IMR-90 (cell line): ENCODE data around the gene SLC9A2.

ENCODE experiments used
- BHLHE40 ChIP-seq: fragments of 150-350 bp; IDR thresholded peaks from 2 replicates; pipeline ENCODE4 v1.6.1; 2016; ENCODE audit warnings: mild to moderate bottlenecking, low read depth, low read length
- CEBPB ChIP-seq: IDR thresholded peaks from 2 replicates; pipeline ENCODE4 v1.6.1; 2012; ENCODE audit warnings: low read depth, low read length, improper control_type of control experiment
- CHD1 ChIP-seq: IDR thresholded peaks from 2 replicates; pipeline ENCODE4 v1.6.1; 2012; ENCODE audit warnings: low read depth, low read length, improper control_type of control experiment
- MAFK ChIP-seq: IDR thresholded peaks from 2 replicates; pipeline ENCODE4 v1.6.1; 2012; ENCODE audit warnings: low read depth, low read length, improper control_type of control experiment
- MAZ ChIP-seq: IDR thresholded peaks from 2 replicates; pipeline ENCODE4 v1.6.1; 2012; ENCODE audit warnings: low read depth, mild to moderate bottlenecking, low read length, improper control_type of control experiment, moderate library complexity, borderline replicate concordance
- NFE2L2 ChIP-seq: fragments of 150-350 bp; IDR thresholded peaks from 2 replicates; pipeline ENCODE4 v1.6.1; 2016; ENCODE audit warnings: low read depth, mild to moderate bottlenecking, low read length
- POLR2A ChIP-seq: IDR thresholded peaks from 2 replicates; pipeline ENCODE4 v1.6.1; 2012; ENCODE audit warnings: mild to moderate bottlenecking, low read depth, low read length
- RAD21 ChIP-seq: IDR thresholded peaks from 2 replicates; pipeline ENCODE4 v1.6.1; 2012; ENCODE audit warnings: low read length, improper control_type of control experiment
- RFX5 ChIP-seq: IDR thresholded peaks from 2 replicates; pipeline ENCODE4 v1.8.0; 2012; ENCODE audit warnings: low read depth, mild to moderate bottlenecking, low read length, moderate library complexity
- SMC3 ChIP-seq: fragments of 150-350 bp; IDR thresholded peaks from 2 replicates; pipeline ENCODE4 v1.6.1; 2016; ENCODE audit warnings: low read depth, mild to moderate bottlenecking, antibody characterized with exemption, low read length, moderate library complexity
- TF ChIP-seq, protein P1 (sequence below): conservative IDR thresholded peaks from 2 replicates; pipeline ENCODE4 v1.5.1; 2012; ENCODE audit warnings: mild to moderate bottlenecking, low read depth, low read length, improper control_type of control experiment
- TF ChIP-seq, protein P2 (sequence below): fragments of 150-350 bp; IDR thresholded peaks from 2 replicates; pipeline ENCODE4 v1.6.1; 2016; ENCODE audit warnings: low read depth, mild to moderate bottlenecking, low read length, moderate library complexity, borderline replicate concordance
- TF ChIP-seq, protein P3 (sequence below): fragments of 150-350 bp; IDR thresholded peaks from 2 replicates; pipeline ENCODE4 v1.6.1; 2017; ENCODE audit warnings: mild to moderate bottlenecking, antibody characterized with exemption, low read length, low read depth

DNA sequence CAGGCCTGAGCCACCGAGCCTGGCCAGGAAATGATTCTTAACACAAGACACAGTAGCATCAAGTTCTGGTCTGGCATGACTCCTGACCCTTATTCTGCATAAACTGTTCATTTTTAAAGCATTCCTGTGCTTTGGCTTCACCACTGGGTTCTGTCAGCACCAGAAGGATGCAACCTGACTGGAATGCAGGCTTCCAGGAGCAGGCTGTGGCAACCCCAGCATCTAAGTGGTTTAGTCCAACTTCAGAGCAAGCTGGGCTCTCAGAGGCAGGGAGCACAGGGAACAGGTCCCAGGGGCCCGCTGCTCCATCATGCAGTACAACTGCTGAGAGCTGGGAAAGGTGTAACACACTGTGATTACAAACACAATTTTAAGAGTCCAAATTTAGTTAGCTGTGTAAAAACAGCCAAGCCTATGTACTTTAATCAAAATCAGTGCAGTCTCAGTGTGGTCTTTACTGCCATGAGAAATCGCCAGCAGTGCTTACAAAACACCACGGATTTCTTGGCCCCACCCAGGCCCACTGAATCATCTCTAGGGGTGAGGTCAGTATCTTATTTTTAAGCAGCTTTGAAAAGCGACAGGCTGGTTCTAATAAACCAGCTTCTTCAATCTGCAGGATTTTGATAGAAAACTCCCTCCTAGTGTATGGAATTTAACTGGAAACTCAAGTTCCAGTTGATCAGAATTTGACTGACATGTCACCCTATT, 98.1 kb downstream of the SLC9A2 start:
- TF ChIP-seq, protein P1, sequence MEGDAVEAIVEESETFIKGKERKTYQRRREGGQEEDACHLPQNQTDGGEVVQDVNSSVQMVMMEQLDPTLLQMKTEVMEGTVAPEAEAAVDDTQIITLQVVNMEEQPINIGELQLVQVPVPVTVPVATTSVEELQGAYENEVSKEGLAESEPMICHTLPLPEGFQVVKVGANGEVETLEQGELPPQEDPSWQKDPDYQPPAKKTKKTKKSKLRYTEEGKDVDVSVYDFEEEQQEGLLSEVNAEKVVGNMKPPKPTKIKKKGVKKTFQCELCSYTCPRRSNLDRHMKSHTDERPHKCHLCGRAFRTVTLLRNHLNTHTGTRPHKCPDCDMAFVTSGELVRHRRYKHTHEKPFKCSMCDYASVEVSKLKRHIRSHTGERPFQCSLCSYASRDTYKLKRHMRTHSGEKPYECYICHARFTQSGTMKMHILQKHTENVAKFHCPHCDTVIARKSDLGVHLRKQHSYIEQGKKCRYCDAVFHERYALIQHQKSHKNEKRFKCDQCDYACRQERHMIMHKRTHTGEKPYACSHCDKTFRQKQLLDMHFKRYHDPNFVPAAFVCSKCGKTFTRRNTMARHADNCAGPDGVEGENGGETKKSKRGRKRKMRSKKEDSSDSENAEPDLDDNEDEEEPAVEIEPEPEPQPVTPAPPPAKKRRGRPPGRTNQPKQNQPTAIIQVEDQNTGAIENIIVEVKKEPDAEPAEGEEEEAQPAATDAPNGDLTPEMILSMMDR = no peak
- TF ChIP-seq MAFK (no peak), POLR2A (no peak), NFE2L2 (no peak), RAD21 (no peak), CHD1 (no peak), BHLHE40 (no peak), RFX5 (no peak), CEBPB (no peak), SMC3 (no peak), MAZ (no peak)
- TF ChIP-seq, protein P2, sequence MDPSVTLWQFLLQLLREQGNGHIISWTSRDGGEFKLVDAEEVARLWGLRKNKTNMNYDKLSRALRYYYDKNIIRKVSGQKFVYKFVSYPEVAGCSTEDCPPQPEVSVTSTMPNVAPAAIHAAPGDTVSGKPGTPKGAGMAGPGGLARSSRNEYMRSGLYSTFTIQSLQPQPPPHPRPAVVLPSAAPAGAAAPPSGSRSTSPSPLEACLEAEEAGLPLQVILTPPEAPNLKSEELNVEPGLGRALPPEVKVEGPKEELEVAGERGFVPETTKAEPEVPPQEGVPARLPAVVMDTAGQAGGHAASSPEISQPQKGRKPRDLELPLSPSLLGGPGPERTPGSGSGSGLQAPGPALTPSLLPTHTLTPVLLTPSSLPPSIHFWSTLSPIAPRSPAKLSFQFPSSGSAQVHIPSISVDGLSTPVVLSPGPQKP = no peak
- TF ChIP-seq, protein P3, sequence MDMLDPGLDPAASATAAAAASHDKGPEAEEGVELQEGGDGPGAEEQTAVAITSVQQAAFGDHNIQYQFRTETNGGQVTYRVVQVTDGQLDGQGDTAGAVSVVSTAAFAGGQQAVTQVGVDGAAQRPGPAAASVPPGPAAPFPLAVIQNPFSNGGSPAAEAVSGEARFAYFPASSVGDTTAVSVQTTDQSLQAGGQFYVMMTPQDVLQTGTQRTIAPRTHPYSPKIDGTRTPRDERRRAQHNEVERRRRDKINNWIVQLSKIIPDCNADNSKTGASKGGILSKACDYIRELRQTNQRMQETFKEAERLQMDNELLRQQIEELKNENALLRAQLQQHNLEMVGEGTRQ = no peak
